PC-3 (cell line): ENCODE data around the gene NKD1. TPM values are rescaled to one million over a fixed set of nuclear protein-coding genes. Genes with fewer than 3 reads are reported as not detected.

Experiments
- ATAC-seq: fragments of 200-7000 bp; cut with Tn5 transposase; 2 replicates; pipeline ENCODE4 v1.9.1; 2020; ENCODE audit warnings: mild to moderate bottlenecking, moderate library complexity
- BruUV-seq: library from RNA; stranded (reverse); fragments of 400-500 nt; replicated peaks from 2 replicates; lab custom pipeline; 2021; lab: Mats Ljungman, UMichigan
- CTCF ChIA-PET: fragments of 300-600 bp; sonication (Branson Sonifier 250); formaldehyde crosslinking; loops from one replicate; lab custom pipeline; 2022; ENCODE audit warnings: antibody characterized with exemption; lab: Charles Lee
- POLR2A ChIA-PET: fragments of 300-600 bp; sonication (Branson Sonifier 250); formaldehyde crosslinking; loops from one replicate; lab custom pipeline; 2022; ENCODE audit warnings: antibody characterized with exemption; ENCODE audit not compliant: unreplicated experiment; lab: Charles Lee
- DNase-seq: peaks from one replicate; pipeline ENCODE4 v3.0.0-alpha.2; 2015
- H2AFZ ChIP-seq: fragments of 300-600 bp; sonication (generic); 2 replicates; pipeline ENCODE4 v1.6.0; 2016; ENCODE audit warnings: antibody characterized with exemption, low read length
- H3F3A ChIP-seq: fragments of 300-600 bp; sonication (generic); one replicate; pipeline ENCODE4 v1.6.0; 2017; ENCODE audit warnings: antibody characterized with exemption, low read length, control low read depth, mild to moderate bottlenecking; ENCODE audit not compliant: unreplicated experiment
- H3K27ac ChIP-seq: fragments of 300-600 bp; sonication (generic); 2 replicates; pipeline ENCODE4 v1.5.1; 2016; ENCODE audit warnings: mild to moderate bottlenecking, low read length
- H3K27me3 ChIP-seq: fragments of 300-600 bp; sonication (generic); 2 replicates; pipeline ENCODE4 v1.6.1; 2016; ENCODE audit warnings: low read length, mixed read lengths
- H3K36me3 ChIP-seq: fragments of 300-600 bp; sonication (generic); 2 replicates; pipeline ENCODE4 v1.6.1; 2016; ENCODE audit warnings: low read depth, mixed run types, low read length, mixed read lengths
- H3K4me1 ChIP-seq: fragments of 300-600 bp; sonication (generic); 2 replicates; pipeline ENCODE4 v1.5.1; 2016; ENCODE audit warnings: low read length; ENCODE audit not compliant: insufficient read depth
- H3K4me2 ChIP-seq: fragments of 300-600 bp; sonication (generic); 2 replicates; pipeline ENCODE4 v1.6.0; 2016; ENCODE audit warnings: low read length
- H3K4me3 ChIP-seq: fragments of 300-600 bp; sonication (generic); 2 replicates; pipeline ENCODE4 v1.5.1; 2016; ENCODE audit warnings: mild to moderate bottlenecking, low read length, mixed read lengths
- H3K79me2 ChIP-seq: fragments of 300-600 bp; sonication (generic); 2 replicates; pipeline ENCODE4 v1.6.1; 2017; ENCODE audit warnings: low read length, mixed read lengths
- H3K9ac ChIP-seq: fragments of 300-600 bp; sonication (generic); 2 replicates; pipeline ENCODE4 v1.6.0; 2016; ENCODE audit warnings: mild to moderate bottlenecking, low read length
- H3K9me2 ChIP-seq: fragments of 300-600 bp; sonication (generic); replicated peaks from 2 replicates; pipeline ENCODE4 v1.6.1; 2016; ENCODE audit warnings: mixed run types, low read length, mixed read lengths
- H3K9me3 ChIP-seq: fragments of 300-600 bp; sonication (generic); 2 replicates; pipeline ENCODE4 v1.6.1; 2016; ENCODE audit warnings: low read length, mixed read lengths
- H4K20me1 ChIP-seq: fragments of 300-600 bp; sonication (generic); 2 replicates; pipeline ENCODE4 v1.6.1; 2016; ENCODE audit warnings: low read length, mixed read lengths
- EZH2 ChIP-seq: fragments of 300-600 bp; sonication (generic); IDR thresholded peaks from one replicate; pipeline ENCODE4 v1.6.1; 2017; ENCODE audit warnings: antibody characterized with exemption, mild to moderate bottlenecking, low read length; ENCODE audit not compliant: unreplicated experiment
- EZH2phosphoT487 ChIP-seq: fragments of 300-600 bp; sonication (generic); IDR thresholded peaks from 2 replicates; pipeline ENCODE4 v1.6.1; 2018; ENCODE audit warnings: mild to moderate bottlenecking, antibody characterized with exemption, low read length, borderline replicate concordance
- intact Hi-C: fragments of 100-400 bp; cut with micrococcal nuclease; formaldehyde crosslinking; loops from 2 replicates; pipeline ENCODE4 v1.9.0; 2023
- total RNA-seq: library from RNA; depleted of rRNA; stranded (reverse); fragments of >200 nt; gene quantifications from 2 replicates; pipeline ENCODE4 v1.2.3, GENCODE V29; 2014
- TF ChIP-seq, protein P1 (sequence below): fragments of 300-600 bp; sonication (generic); conservative IDR thresholded peaks from 2 replicates; pipeline ENCODE4 v1.5.1; 2017; ENCODE audit warnings: antibody characterized with exemption, low read depth, mild to moderate bottlenecking, low read length

Gene NKD1
- total RNA-seq, 1 experiment from 2014 or later, result 0.07 TPM

DNA sequence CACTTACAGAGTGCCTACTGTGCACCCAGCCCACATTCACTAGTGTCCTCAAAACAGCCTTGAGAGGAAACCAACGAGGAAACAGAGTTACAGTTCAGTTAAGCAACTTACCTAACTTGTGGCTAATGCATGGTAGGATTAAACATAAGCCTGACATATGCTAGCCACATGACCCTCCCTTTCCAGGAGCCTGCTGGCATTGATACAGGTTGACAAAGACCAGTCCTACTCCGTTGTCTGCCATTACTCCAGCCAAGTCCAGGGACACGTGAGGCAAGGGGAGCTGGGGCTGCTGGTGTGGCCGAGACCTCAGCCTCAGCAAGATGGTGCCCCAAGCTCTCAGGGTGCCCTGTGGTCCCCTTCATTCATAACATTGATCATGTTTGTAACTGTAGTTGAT lies 95.0 kb downstream of the NKD1 start:
- no peaks in the 10 kb centered on the region for H3F3A ChIP-seq
- BruUV-seq, result no TSS peak
- no peak overlapping the region for H3K4me3 ChIP-seq
- H3K79me2 ChIP-seq, result no peaks in the 10 kb centered on the region
- ChIA-PET CTCF (no interaction called here), POLR2A (no interaction called here)
- no peak for ATAC-seq
- H3K27me3 ChIP-seq, result peaks cover 29% of the 10 kb centered on the region
- H3K4me1 ChIP-seq, result no peaks in the 10 kb centered on the region
- H3K9ac ChIP-seq, result no peak overlapping the region
- TF ChIP-seq EZH2, result no peak
- TF ChIP-seq, protein P1, sequence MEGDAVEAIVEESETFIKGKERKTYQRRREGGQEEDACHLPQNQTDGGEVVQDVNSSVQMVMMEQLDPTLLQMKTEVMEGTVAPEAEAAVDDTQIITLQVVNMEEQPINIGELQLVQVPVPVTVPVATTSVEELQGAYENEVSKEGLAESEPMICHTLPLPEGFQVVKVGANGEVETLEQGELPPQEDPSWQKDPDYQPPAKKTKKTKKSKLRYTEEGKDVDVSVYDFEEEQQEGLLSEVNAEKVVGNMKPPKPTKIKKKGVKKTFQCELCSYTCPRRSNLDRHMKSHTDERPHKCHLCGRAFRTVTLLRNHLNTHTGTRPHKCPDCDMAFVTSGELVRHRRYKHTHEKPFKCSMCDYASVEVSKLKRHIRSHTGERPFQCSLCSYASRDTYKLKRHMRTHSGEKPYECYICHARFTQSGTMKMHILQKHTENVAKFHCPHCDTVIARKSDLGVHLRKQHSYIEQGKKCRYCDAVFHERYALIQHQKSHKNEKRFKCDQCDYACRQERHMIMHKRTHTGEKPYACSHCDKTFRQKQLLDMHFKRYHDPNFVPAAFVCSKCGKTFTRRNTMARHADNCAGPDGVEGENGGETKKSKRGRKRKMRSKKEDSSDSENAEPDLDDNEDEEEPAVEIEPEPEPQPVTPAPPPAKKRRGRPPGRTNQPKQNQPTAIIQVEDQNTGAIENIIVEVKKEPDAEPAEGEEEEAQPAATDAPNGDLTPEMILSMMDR, result no peak
- TF ChIP-seq EZH2phosphoT487, result no peak
- H3K4me2 ChIP-seq, result no peak overlapping the region
- no peaks in the 10 kb centered on the region for H4K20me1 ChIP-seq
- H3K9me3 ChIP-seq, result no peaks in the 10 kb centered on the region
- no peaks in the 10 kb centered on the region for H3K9me2 ChIP-seq
- no peak overlapping the region for H2AFZ ChIP-seq
- H3K27ac ChIP-seq, result no peak overlapping the region
- H3K36me3 ChIP-seq, result no peaks in the 10 kb centered on the region
- intact Hi-C loops, result no loop called here
- DNase-seq, result no peak

DNA sequence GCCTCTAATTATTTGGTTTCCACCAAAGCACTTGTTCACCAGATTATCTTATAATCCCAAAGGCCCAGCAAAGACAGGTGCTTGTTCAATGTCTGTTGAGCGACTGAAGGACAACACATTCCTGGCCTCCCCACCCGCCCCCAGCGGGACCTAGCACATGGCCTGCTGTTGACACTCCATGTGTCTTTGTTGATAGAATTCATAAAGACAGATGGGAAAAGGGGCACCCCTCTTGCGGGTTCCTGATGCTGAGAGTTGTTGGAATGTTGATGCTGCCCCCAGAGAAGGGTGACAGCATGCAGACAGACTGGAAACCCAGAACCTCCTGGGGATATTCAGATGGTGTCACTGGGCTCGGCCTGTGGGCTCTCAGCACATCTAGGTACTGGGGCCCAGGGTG lies 96.0 kb downstream of the NKD1 start:
- DNase-seq (no peak), ATAC-seq (no peak)
- H2AFZ ChIP-seq, result no peak overlapping the region
- no peaks in the 10 kb centered on the region for H3K9me2 ChIP-seq
- BruUV-seq, result no TSS peak
- H3K27me3 ChIP-seq, result peaks cover 29% of the 10 kb centered on the region
- no peaks in the 10 kb centered on the region for H3K36me3 ChIP-seq
- no peaks in the 10 kb centered on the region for H3K9me3 ChIP-seq
- no peak overlapping the region for H3K4me2 ChIP-seq
- H3K4me3 ChIP-seq, result no peak overlapping the region
- intact Hi-C loops, result no loop called here
- ChIA-PET POLR2A (no interaction called here), CTCF (interaction anchor here (1.0 to 1.2 kb wide), 3 partner anchors 162 to 430 kb away, joined by 3 to 4 read pairs (median 4); no protein-coding TSS in a partner anchor)
- H3K9ac ChIP-seq, result no peak overlapping the region
- no peaks in the 10 kb centered on the region for H3K79me2 ChIP-seq
- H3K4me1 ChIP-seq, result no peaks in the 10 kb centered on the region
- H4K20me1 ChIP-seq, result no peaks in the 10 kb centered on the region
- H3K27ac ChIP-seq, result no peak overlapping the region
- no peaks in the 10 kb centered on the region for H3F3A ChIP-seq
- TF ChIP-seq EZH2 (no peak), EZH2phosphoT487 (no peak)
- TF ChIP-seq, protein P1, result no peak

DNA sequence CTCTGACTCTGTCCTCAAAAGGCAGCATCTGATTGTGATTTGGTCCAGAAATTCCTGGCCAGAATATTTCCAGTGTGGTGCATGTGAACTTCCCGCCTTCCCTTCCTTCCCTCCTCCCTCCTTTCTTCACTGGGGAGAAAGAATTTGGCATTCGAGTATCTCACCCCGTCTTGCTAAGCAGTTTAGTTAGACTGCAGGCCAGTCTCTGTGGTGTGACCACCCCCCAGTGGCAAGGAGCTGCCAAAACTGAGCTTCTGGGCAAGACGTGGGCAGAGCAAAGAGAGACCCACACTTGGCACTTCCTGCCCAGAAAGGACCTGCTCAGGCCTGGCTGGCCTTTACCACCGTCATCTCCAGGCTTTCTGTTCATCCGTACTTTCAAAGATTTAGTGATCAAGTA lies 96.5 kb downstream of the NKD1 start:
- ChIA-PET CTCF (interaction anchor here (0.7 to 1.2 kb wide), 4 partner anchors 161 to 431 kb away, joined by 3 to 4 read pairs (median 4); no protein-coding TSS in a partner anchor), POLR2A (no interaction called here)
- Histone ChIP-seq H3K27ac (no peak overlapping the region), H2AFZ (no peak overlapping the region), H3K4me1 (no peaks in the 10 kb centered on the region), H3K9ac (no peak overlapping the region), H3F3A (no peaks in the 10 kb centered on the region), H3K27me3 (peaks cover 29% of the 10 kb centered on the region), H3K36me3 (no peaks in the 10 kb centered on the region), H4K20me1 (no peaks in the 10 kb centered on the region), H3K4me3 (no peak overlapping the region), H3K4me2 (no peak overlapping the region), H3K79me2 (no peaks in the 10 kb centered on the region), H3K9me3 (no peaks in the 10 kb centered on the region), H3K9me2 (no peaks in the 10 kb centered on the region)
- BruUV-seq, result no TSS peak
- no peak for TF ChIP-seq EZH2phosphoT487
- TF ChIP-seq, protein P1, result peak; percentile 53
- ATAC-seq (peak; percentile 51; the same call in 1 of the 2 replicates), DNase-seq (peak; percentile 33)
- intact Hi-C loops, result no loop called here
